IPS-18a (cell line): Measurements from ENCODE around the gene CHMP5.
"Not testable (repeated sequence)": the region's sequence is repeated elsewhere in the genome, so short reads cannot be mapped to it uniquely, and the experiment has no call there.

Experiments used
- H3K27ac ChIP-seq: one replicate; pipeline ENCODE4 v1.5.1; 2013; ENCODE audit warnings: low read length
- H3K27me3 ChIP-seq: one replicate; pipeline ENCODE4 v1.6.1; 2013; ENCODE audit warnings: mild to moderate bottlenecking, low read length; ENCODE audit not compliant: control insufficient read depth, insufficient read depth
- H3K36me3 ChIP-seq: one replicate; pipeline ENCODE4 v1.6.1; 2013; ENCODE audit warnings: low read depth, low read length; ENCODE audit not compliant: control insufficient read depth
- H3K4me1 ChIP-seq: one replicate; pipeline ENCODE4 v1.6.1; 2013; ENCODE audit warnings: low read depth, low read length; ENCODE audit not compliant: control insufficient read depth
- H3K4me3 ChIP-seq: one replicate; pipeline ENCODE4 v1.5.1; 2013; ENCODE audit warnings: low read length
- H3K9ac ChIP-seq: one replicate; pipeline ENCODE4 v1.6.1; 2013; ENCODE audit warnings: mild to moderate bottlenecking, low read length, moderate library complexity
- H3K9me3 ChIP-seq: one replicate; pipeline ENCODE4 v1.6.1; 2013; ENCODE audit warnings: low read depth, low read length; ENCODE audit not compliant: control insufficient read depth

The CHMP5 gene

DNA sequence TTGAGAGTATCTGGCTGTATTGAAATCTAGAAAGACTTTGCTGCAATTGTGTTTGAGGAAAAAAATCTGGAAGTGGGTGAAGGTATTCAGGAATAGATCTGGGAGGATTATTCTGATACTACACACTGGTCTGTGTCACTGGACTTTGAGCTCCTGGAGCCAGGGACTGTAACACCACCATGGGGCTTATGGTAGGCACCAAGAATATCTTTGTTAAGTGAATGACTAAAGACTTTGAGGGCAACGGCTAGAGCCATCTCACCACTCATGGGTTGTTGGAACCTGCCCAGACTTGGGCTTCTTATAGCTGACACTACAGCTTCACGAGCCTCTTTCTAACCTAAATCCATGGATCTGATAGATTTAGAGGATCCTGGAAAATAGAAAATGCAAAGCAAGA is 35.7 kb downstream of the CHMP5 start:
- Histone ChIP-seq H3K27ac (no peak overlapping the region), H3K36me3 (peaks cover 93% of the 10 kb centered on the region), H3K4me3 (no peak overlapping the region), H3K4me1 (no peaks in the 10 kb centered on the region), H3K27me3 (no peaks in the 10 kb centered on the region), H3K9ac (no peak overlapping the region), H3K9me3 (no peaks in the 10 kb centered on the region)

DNA sequence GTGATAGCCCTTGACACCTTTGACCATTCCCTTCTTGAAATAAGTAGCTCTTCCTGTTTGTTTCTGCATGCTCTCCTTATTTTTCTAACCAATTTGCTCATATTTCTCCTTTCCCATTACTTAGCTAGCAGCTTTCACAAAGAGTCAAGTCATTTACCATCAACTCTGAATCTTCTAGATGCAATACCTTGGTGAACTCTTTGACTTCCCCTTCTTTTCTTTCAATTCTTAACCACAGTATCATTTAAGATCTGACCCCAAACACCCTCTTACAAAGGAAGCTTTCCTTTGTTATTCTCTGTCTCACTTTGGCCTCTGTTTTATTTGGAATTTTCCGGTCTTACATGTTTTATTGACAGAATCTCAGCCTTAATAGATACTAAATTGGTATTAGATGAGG is 39.5 kb downstream of the CHMP5 start:
- H3K27me3 ChIP-seq, result no peaks in the 10 kb centered on the region
- H3K9me3 ChIP-seq, result no peaks in the 10 kb centered on the region
- no peak overlapping the region for H3K4me3 ChIP-seq
- H3K4me1 ChIP-seq, result no peaks in the 10 kb centered on the region
- no peak overlapping the region for H3K27ac ChIP-seq
- H3K9ac ChIP-seq, result no peak overlapping the region
- peaks cover 80% of the 10 kb centered on the region for H3K36me3 ChIP-seq

DNA sequence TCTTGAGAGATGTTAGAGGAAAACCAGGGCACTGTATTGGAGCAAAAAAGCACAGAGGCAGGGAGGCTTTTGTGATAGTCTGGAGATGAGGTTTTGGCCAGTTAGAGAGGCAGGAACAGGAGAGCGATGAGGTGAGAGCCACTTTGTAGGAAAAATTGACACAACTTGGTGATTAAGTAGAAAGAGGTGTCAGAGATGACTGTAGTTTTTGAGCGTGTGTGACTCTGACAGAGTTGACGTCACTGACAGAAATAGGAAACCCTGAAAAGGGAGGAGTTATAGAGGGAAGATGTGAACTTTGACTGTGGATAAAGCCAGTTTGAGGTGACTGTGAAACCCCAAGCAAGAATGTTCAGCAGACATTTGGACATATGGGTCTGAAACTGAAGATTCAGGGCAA is 41.2 kb downstream of the CHMP5 start:
- no peaks in the 10 kb centered on the region for H3K4me1 ChIP-seq
- H3K9ac ChIP-seq, result no peak overlapping the region
- H3K27me3 ChIP-seq, result no peaks in the 10 kb centered on the region
- peaks cover 82% of the 10 kb centered on the region for H3K36me3 ChIP-seq
- H3K9me3 ChIP-seq, result no peaks in the 10 kb centered on the region
- no peak overlapping the region for H3K27ac ChIP-seq
- H3K4me3 ChIP-seq, result no peak overlapping the region

DNA sequence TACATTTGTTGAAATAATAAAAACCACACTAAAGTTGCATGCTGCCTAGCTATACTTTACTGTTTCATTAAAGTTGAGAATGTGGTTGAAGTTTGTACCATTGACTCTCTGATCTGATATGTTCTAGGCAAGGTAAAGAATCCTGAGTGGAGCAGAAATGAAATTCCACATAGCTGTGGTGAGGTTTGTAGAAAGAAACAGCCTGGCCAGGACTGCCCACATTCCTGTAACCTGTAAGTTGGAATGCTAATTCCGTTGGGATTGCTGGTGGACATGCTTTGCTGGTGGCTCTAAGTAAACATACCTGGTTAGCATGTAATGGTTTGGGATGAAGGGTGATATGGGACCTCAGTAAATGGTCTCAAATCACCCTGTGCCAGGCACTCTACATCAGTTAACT is 42.2 kb downstream of the CHMP5 start:
- Histone ChIP-seq H3K27me3 (no peaks in the 10 kb centered on the region), H3K27ac (no peak overlapping the region), H3K9ac (no peak overlapping the region), H3K4me1 (no peaks in the 10 kb centered on the region), H3K4me3 (no peak overlapping the region), H3K36me3 (peaks cover 80% of the 10 kb centered on the region), H3K9me3 (no peaks in the 10 kb centered on the region)

DNA sequence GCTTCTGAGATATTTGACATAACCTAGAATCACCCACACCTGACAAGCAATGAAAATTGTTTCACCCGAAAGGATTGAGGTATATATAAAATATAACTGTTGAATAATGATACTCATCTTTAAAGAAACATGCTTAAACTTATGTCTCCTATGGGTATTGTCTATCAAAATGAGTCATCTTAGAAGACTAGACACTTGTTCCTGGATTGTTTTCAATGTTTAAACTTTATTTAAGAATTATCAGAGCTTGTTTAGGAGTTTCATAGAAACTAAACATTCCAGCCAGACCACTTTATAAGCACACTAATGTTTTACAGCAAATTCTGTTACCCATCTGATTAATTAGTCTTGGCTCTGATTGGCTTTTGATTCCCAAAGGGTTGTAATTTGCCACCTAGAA is 45.1 kb downstream of the CHMP5 start:
- Histone ChIP-seq H3K9me3 (no peaks in the 10 kb centered on the region), H3K27me3 (no peaks in the 10 kb centered on the region), H3K4me3 (no peak overlapping the region), H3K9ac (no peak overlapping the region), H3K4me1 (no peaks in the 10 kb centered on the region), H3K27ac (no peak overlapping the region), H3K36me3 (peaks cover 72% of the 10 kb centered on the region)

DNA sequence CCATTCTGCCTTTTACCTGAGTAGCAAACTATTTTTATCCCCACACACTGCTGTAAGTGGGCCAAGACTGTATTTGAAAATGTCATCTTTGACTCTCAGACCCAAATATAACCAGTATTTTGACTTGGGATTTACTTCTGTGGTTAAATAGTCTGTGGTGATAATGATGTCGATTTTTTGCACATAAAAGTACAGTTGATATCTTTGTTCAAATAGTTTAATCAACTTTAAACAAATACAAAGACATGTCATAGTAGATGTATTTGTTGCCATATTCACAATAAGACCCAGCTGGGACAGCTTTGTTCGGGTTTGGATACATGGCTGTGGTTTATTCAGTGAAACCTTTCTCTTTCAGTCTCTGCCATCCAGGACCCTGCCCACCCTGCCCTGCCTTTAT is 45.9 kb downstream of the CHMP5 start:
- Histone ChIP-seq H3K9me3 (no peaks in the 10 kb centered on the region), H3K36me3 (peaks cover 64% of the 10 kb centered on the region), H3K9ac (no peak overlapping the region), H3K27ac (no peak overlapping the region), H3K4me1 (no peaks in the 10 kb centered on the region), H3K4me3 (no peak overlapping the region), H3K27me3 (no peaks in the 10 kb centered on the region)

DNA sequence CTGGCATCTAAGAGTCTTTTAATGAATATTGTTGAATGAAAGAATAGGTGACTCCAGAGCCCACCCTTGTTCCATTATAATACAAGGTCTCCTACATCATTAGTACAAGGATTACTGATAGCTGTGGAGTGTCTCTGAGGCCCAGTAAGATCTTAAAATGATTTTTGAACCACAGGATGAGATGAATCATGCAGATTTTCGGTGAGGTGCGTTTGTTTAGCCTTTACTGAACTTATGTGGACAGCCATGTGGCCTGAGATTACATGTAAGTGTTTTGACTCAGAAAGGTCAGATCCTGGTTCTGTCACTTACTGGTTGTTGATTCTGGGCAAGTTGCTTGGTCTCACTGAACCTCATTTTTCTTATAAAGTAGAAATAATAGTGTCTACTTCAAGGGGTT is 47.1 kb downstream of the CHMP5 start:
- Histone ChIP-seq H3K36me3 (peaks cover 63% of the 10 kb centered on the region), H3K9ac (no peak overlapping the region), H3K27ac (no peak overlapping the region), H3K27me3 (no peaks in the 10 kb centered on the region), H3K4me1 (no peaks in the 10 kb centered on the region), H3K9me3 (no peaks in the 10 kb centered on the region), H3K4me3 (no peak overlapping the region)

DNA sequence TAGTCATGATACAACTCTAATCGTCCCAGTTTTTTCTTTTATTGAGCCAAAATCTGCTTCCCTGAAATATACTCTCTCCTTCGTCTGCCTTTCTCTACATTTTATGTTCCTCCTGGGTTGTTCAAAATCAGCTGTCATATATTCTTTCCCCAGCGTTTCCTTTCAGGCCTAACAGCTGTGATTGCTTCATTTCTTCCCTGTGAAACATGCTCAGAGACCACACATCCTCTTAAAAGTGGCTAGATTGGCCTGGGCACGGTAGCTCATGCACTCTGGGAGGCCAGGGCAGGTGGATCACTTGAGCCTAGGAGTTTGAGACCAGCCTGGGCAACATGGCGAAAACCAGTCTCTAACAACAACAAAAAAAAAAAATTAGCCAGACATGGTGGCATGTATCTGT is 50.5 kb downstream of the CHMP5 start:
- Histone ChIP-seq H3K9me3 (no peaks in the 10 kb centered on the region), H3K4me3 (no peak overlapping the region), H3K36me3 (peaks cover 62% of the 10 kb centered on the region), H3K4me1 (no peaks in the 10 kb centered on the region), H3K9ac (no peak overlapping the region), H3K27ac (no peak overlapping the region), H3K27me3 (no peaks in the 10 kb centered on the region)

DNA sequence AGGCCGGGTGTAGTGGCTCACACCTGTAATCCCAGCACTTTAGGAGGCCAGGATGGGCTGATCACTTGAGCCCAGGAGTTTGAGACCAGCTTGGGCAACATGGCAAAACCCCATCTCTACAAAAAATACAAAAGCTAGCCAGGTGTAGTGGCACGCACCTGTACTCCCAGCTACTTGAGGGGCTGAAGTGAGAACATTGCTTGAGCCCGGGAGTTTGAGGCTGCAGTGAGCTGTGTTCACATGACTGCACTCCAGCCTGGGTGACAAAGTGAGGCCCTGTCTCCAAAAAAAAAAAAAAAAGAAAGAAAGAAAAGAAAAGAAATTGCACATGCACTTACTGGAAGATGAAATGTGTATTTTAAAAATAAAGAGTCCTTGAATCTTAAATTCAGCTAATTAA is 52.3 kb downstream of the CHMP5 start:
- H3K4me3 ChIP-seq, H3K9ac ChIP-seq, H3K27ac ChIP-seq, H3K27me3 ChIP-seq, H3K4me1 ChIP-seq, H3K9me3 ChIP-seq: not testable (repeated sequence)
- H3K36me3 ChIP-seq, result peaks cover 62% of the 10 kb centered on the region

DNA sequence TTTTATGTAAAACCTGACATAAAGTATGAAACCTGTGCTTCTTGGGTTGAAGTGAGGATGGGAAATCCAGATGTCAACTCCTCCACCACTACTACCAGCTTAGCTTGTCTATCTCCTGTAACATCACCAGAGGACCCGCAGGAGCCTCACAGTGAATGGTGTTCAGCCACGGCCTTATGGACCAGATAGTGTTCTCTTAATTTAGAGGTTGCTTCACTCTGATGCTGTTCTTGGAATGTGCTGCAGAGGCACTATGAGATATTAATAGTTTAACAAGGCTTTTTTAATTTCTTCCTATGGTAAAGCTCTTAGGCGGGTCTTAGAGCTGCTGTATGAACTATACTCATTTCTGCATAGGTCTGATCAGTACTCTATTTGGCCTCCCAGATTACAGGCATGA is 53.4 kb downstream of the CHMP5 start:
- Histone ChIP-seq H3K36me3 (peaks cover 59% of the 10 kb centered on the region), H3K4me1 (no peaks in the 10 kb centered on the region), H3K27ac (no peak overlapping the region), H3K9ac (no peak overlapping the region), H3K9me3 (no peaks in the 10 kb centered on the region), H3K27me3 (no peaks in the 10 kb centered on the region), H3K4me3 (no peak overlapping the region)

DNA sequence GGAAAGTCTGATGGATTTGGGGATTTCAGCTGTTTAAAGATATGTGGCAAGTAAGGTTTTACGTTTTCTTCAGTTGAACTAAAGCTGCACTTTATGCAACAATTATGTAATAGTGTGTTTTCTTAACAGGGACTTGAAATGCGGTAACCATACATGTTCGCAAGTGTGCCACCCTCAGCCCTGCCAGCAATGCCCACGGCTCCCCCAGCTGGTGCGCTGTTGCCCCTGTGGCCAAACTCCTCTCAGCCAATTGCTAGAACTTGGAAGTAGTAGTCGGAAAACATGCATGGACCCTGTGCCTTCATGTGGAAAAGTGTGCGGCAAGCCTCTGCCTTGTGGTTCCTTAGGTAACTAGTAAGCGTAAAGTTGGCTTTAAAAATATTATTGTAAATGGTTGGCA is 53.9 kb downstream of the CHMP5 start:
- Histone ChIP-seq H3K4me3 (no peak overlapping the region), H3K36me3 (peaks cover 54% of the 10 kb centered on the region), H3K27me3 (no peaks in the 10 kb centered on the region), H3K9ac (no peak overlapping the region), H3K27ac (no peak overlapping the region), H3K9me3 (no peaks in the 10 kb centered on the region), H3K4me1 (no peaks in the 10 kb centered on the region)

DNA sequence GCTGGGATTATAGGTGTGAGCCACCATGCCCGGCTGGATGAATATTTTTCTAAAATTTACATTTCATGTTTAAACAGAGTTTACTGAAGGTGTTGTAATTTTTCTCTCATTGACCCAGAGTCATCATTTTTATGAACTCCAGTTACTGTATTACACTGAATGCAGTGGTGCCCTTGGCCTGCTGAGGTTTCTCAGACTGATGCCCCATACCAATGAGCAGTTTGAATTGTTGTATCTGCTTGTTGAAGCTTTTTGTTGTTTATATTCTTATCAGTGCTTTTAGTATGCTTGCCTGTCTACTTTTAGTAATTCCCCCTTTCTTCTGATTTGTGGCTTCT is 55.4 kb downstream of the CHMP5 start:
- no peak overlapping the region for H3K9ac ChIP-seq
- H3K4me1 ChIP-seq, result no peaks in the 10 kb centered on the region
- no peaks in the 10 kb centered on the region for H3K9me3 ChIP-seq
- no peak overlapping the region for H3K27ac ChIP-seq
- no peak overlapping the region for H3K4me3 ChIP-seq
- H3K27me3 ChIP-seq, result no peaks in the 10 kb centered on the region
- peaks cover 51% of the 10 kb centered on the region for H3K36me3 ChIP-seq
